ENCODE measurements around the gene WDPCP.

GRCh38 chr2:63484901-63485300 is 103.4 kb downstream of the WDPCP start:
- TF ChIP-seq SP1 (IDR thresholded peaks at IDR 0.05) (no peak), CTCF (IDR thresholded peaks at IDR 0.05; ENCODE audit: low read depth, low read length, missing input control) (no peak), ZBTB33 (IDR thresholded peaks at IDR 0.05) (no peak), MAX (IDR thresholded peaks at IDR 0.05) (no peak), GABPA (IDR thresholded peaks at IDR 0.05 in 1 of 2, conservative IDR thresholded peaks at IDR 0.05 in 1 of 2) (no peak), YY1 (IDR thresholded peaks at IDR 0.05) (no peak), REST (IDR thresholded peaks at IDR 0.05) (no peak), RXRA (IDR thresholded peaks at IDR 0.05) (no peak), HNF4G (IDR thresholded peaks at IDR 0.05) (no peak)
